SU-DHL-6 (cell line): ENCODE measurements around the gene PIPOX.

ENCODE experiments used
- EZH2phosphoT487 ChIP-seq: fragments of 200-600 bp; sonication (generic), shearing (Covaris generic); conservative IDR thresholded peaks from 2 replicates; pipeline ENCODE4 v1.6.1; 2018; ENCODE audit warnings: mild to moderate bottlenecking, antibody characterized with exemption, low read length, moderate library complexity, mixed read lengths
- TF ChIP-seq, protein P1 (sequence below): fragments of 200-600 bp; sonication (generic); IDR thresholded peaks from one replicate; pipeline ENCODE4 v1.5.1; 2017; ENCODE audit warnings: antibody characterized with exemption, mild to moderate bottlenecking, low read length, moderate library complexity; ENCODE audit not compliant: insufficient read depth, poor library complexity, severe bottlenecking

- TF ChIP-seq, protein P1, sequence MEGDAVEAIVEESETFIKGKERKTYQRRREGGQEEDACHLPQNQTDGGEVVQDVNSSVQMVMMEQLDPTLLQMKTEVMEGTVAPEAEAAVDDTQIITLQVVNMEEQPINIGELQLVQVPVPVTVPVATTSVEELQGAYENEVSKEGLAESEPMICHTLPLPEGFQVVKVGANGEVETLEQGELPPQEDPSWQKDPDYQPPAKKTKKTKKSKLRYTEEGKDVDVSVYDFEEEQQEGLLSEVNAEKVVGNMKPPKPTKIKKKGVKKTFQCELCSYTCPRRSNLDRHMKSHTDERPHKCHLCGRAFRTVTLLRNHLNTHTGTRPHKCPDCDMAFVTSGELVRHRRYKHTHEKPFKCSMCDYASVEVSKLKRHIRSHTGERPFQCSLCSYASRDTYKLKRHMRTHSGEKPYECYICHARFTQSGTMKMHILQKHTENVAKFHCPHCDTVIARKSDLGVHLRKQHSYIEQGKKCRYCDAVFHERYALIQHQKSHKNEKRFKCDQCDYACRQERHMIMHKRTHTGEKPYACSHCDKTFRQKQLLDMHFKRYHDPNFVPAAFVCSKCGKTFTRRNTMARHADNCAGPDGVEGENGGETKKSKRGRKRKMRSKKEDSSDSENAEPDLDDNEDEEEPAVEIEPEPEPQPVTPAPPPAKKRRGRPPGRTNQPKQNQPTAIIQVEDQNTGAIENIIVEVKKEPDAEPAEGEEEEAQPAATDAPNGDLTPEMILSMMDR = no peak
- TF ChIP-seq EZH2phosphoT487 = no peak
These were observed 35.0 kb upstream of the PIPOX start for GRCh38 chr17:29007860-29008455.
